ENCODE measurements around the gene GLYAT. TPM values are rescaled to one million over a fixed set of nuclear protein-coding genes. Genes with fewer than 3 reads are reported as not detected.
A peak's percentile ranks its signal among the peaks of the same experiment; 100 is the strongest.

GLYAT gene
- total RNA-seq, 1 experiment from 2014 or later: not detected

GRCh38 chr11:58742981-58743880, 11.5 kb upstream of the GLYAT start:
- Histone ChIP-seq H3K4me3 (ENCODE audit: low read depth in 2 of 2, low read length in 2 of 2) (no peak overlapping the region), H3K36me3 (ENCODE audit: control insufficient read depth, insufficient read depth, low read length) (no peaks in the 10 kb centered on the region), H3K4me1 (ENCODE audit: control insufficient read depth, insufficient read depth, low read length) (no peaks in the 10 kb centered on the region), H3K9me3 (ENCODE audit: control insufficient read depth, insufficient read depth, low read depth, low read length) (no peaks in the 10 kb centered on the region), H3K27me3 (ENCODE audit: control insufficient read depth, insufficient read depth, low read length) (no peaks in the 10 kb centered on the region), H3K27ac (ENCODE audit: low read length) (no peak overlapping the region)
- no peak for ATAC-seq
- intact Hi-C loops (cut with micrococcal nuclease; ENCODE audit: unreplicated experiment): no loop called here
- TF ChIP-seq TCF7L2 (IDR thresholded peaks at IDR 0.05; ENCODE audit: low read depth, low read length) (no peak), CTCF (IDR thresholded peaks at IDR 0.05) (peak; percentile 29)
- no TSS peak for BruUV-seq (replicated peaks)
- in situ Hi-C loops (cut with HindIII; ENCODE audit: low pct_unique_long_range_greater_than_20kb, low sequenced_read_pairs): no loop called here
- ChIA-PET POLR2A (no interaction called here), CTCF (no interaction called here)
- no peak for DNase-seq (ENCODE audit: low read depth, low spot score)

- H3K36me3 ChIP-seq (ENCODE audit: control insufficient read depth, insufficient read depth, low read length): no peaks in the 10 kb centered on the region
- H3K27ac ChIP-seq (ENCODE audit: low read length): no peak overlapping the region
- no peaks in the 10 kb centered on the region for H3K9me3 ChIP-seq (ENCODE audit: control insufficient read depth, insufficient read depth, low read depth, low read length)
- ChIA-PET CTCF (no interaction called here), POLR2A (no interaction called here)
- H3K27me3 ChIP-seq (ENCODE audit: control insufficient read depth, insufficient read depth, low read length): no peaks in the 10 kb centered on the region
- H3K4me1 ChIP-seq (ENCODE audit: control insufficient read depth, insufficient read depth, low read length): no peaks in the 10 kb centered on the region
- DNase-seq (ENCODE audit: low read depth, low spot score) (no peak), ATAC-seq (no peak)
- BruUV-seq (replicated peaks): no TSS peak
- TF ChIP-seq CTCF (IDR thresholded peaks at IDR 0.05) (no peak), POLR2AphosphoS5 (IDR thresholded peaks at IDR 0.05; ENCODE audit: low read depth, low read length) (no peak)
- intact Hi-C loops (cut with micrococcal nuclease; ENCODE audit: unreplicated experiment) (no loop called here), in situ Hi-C loops (cut with HindIII; ENCODE audit: low pct_unique_long_range_greater_than_20kb, low sequenced_read_pairs) (no loop called here)
- H3K4me3 ChIP-seq (ENCODE audit: low read depth in 2 of 2, low read length in 2 of 2): no peak overlapping the region
Observed at GRCh38 chr11:58742140-58742539, 10.4 kb upstream of the GLYAT start.

GRCh38 chr11:58741127-58741526, 9.4 kb upstream of the GLYAT start:
- TF ChIP-seq REST (IDR thresholded peaks at IDR 0.05; ENCODE audit: insufficient read depth in 1 of 2, low read depth in 2 of 2, low read length in 1 of 2) (no peak), SIN3A (IDR thresholded peaks at IDR 0.05; ENCODE audit: borderline replicate concordance, insufficient read depth, low read depth, low read length) (no peak), TCF7L2 (IDR thresholded peaks at IDR 0.05; ENCODE audit: low read depth, low read length) (no peak), CTCF (IDR thresholded peaks at IDR 0.05) (no peak), POLR2AphosphoS5 (IDR thresholded peaks at IDR 0.05; ENCODE audit: low read depth, low read length) (no peak)
- H3K4me1 ChIP-seq (ENCODE audit: control insufficient read depth, insufficient read depth, low read length): no peaks in the 10 kb centered on the region
- H3K4me3 ChIP-seq (ENCODE audit: low read depth in 2 of 2, low read length in 2 of 2): no peak overlapping the region
- H3K36me3 ChIP-seq (ENCODE audit: control insufficient read depth, insufficient read depth, low read length): no peaks in the 10 kb centered on the region
- CTCF ChIA-PET: no interaction called here
- BruUV-seq (replicated peaks): no TSS peak
- POLR2A ChIA-PET: no interaction called here
- intact Hi-C loops (cut with micrococcal nuclease; ENCODE audit: unreplicated experiment) (no loop called here), in situ Hi-C loops (cut with HindIII; ENCODE audit: low pct_unique_long_range_greater_than_20kb, low sequenced_read_pairs) (no loop called here)
- no peak for ATAC-seq
- H3K27me3 ChIP-seq (ENCODE audit: control insufficient read depth, insufficient read depth, low read length): no peaks in the 10 kb centered on the region
- H3K9me3 ChIP-seq (ENCODE audit: control insufficient read depth, insufficient read depth, low read depth, low read length): no peaks in the 10 kb centered on the region
- no peak for DNase-seq (ENCODE audit: low read depth, low spot score)
- H3K27ac ChIP-seq (ENCODE audit: low read length): no peak overlapping the region
